Measurements from ENCODE around the gene HMCN1. TPM values are rescaled to one million over a fixed set of nuclear protein-coding genes. Genes with fewer than 3 reads are reported as not detected.

The HMCN1 gene
- total RNA-seq, 2 donors from 2014 or later: 1.3 to 3.7 TPM

GRCh38 chr1:186234976-186235686 lies 500.9 kb downstream of the HMCN1 start:
- H3K27ac ChIP-seq: no peak overlapping the region
- H3K9me3 ChIP-seq: no peaks in the 10 kb centered on the region
- intact Hi-C loops (cut with DNase I): no loop called here
- no peak overlapping the region for H3K9ac ChIP-seq (ENCODE audit: low read depth in 2 of 2, low read length in 2 of 2)
- no peak overlapping the region for H3K4me3 ChIP-seq
- DNase-seq: no peak
- TF ChIP-seq, protein P1, sequence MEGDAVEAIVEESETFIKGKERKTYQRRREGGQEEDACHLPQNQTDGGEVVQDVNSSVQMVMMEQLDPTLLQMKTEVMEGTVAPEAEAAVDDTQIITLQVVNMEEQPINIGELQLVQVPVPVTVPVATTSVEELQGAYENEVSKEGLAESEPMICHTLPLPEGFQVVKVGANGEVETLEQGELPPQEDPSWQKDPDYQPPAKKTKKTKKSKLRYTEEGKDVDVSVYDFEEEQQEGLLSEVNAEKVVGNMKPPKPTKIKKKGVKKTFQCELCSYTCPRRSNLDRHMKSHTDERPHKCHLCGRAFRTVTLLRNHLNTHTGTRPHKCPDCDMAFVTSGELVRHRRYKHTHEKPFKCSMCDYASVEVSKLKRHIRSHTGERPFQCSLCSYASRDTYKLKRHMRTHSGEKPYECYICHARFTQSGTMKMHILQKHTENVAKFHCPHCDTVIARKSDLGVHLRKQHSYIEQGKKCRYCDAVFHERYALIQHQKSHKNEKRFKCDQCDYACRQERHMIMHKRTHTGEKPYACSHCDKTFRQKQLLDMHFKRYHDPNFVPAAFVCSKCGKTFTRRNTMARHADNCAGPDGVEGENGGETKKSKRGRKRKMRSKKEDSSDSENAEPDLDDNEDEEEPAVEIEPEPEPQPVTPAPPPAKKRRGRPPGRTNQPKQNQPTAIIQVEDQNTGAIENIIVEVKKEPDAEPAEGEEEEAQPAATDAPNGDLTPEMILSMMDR (IDR thresholded peaks at IDR 0.05): no peak
- H3K27me3 ChIP-seq: no peaks in the 10 kb centered on the region
- no peaks in the 10 kb centered on the region for H3K4me1 ChIP-seq
- H3K36me3 ChIP-seq: no peaks in the 10 kb centered on the region

- TF ChIP-seq, protein P1 (IDR thresholded peaks at IDR 0.05): no peak
- DNase-seq: no peak
- H3K27me3 ChIP-seq: no peaks in the 10 kb centered on the region
- no peak overlapping the region for H3K4me3 ChIP-seq
- no peaks in the 10 kb centered on the region for H3K4me1 ChIP-seq
- intact Hi-C loops (cut with DNase I): no loop called here
- no peak overlapping the region for H3K27ac ChIP-seq
- no peaks in the 10 kb centered on the region for H3K9me3 ChIP-seq
- H3K36me3 ChIP-seq: no peaks in the 10 kb centered on the region
- H3K9ac ChIP-seq (ENCODE audit: low read depth in 2 of 2, low read length in 2 of 2): no peak overlapping the region
Observed at GRCh38 chr1:186235696-186236095, 501.5 kb downstream of the HMCN1 start.

GRCh38 chr1:186236921-186237320 lies 502.7 kb downstream of the HMCN1 start:
- Histone ChIP-seq H3K4me3 (no peak overlapping the region), H3K36me3 (no peaks in the 10 kb centered on the region), H3K9ac (ENCODE audit: low read depth in 2 of 2, low read length in 2 of 2) (no peak overlapping the region), H3K4me1 (no peaks in the 10 kb centered on the region), H3K9me3 (no peaks in the 10 kb centered on the region), H3K27me3 (no peaks in the 10 kb centered on the region), H3K27ac (no peak overlapping the region)
- intact Hi-C loops (cut with DNase I): no loop called here
- DNase-seq: no peak
- TF ChIP-seq, protein P1 (IDR thresholded peaks at IDR 0.05): no peak

- H3K27me3 ChIP-seq: no peaks in the 10 kb centered on the region
- H3K27ac ChIP-seq: no peak overlapping the region
- intact Hi-C loops (cut with DNase I): no loop called here
- H3K9me3 ChIP-seq: no peaks in the 10 kb centered on the region
- no peaks in the 10 kb centered on the region for H3K36me3 ChIP-seq
- H3K9ac ChIP-seq (ENCODE audit: low read depth in 2 of 2, low read length in 2 of 2): no peak overlapping the region
- no peak for DNase-seq
- TF ChIP-seq, protein P1 (IDR thresholded peaks at IDR 0.05): no peak
- no peak overlapping the region for H3K4me3 ChIP-seq
- H3K4me1 ChIP-seq: no peaks in the 10 kb centered on the region
Observed at GRCh38 chr1:186239171-186239570, 505.0 kb downstream of the HMCN1 start.

DNA sequence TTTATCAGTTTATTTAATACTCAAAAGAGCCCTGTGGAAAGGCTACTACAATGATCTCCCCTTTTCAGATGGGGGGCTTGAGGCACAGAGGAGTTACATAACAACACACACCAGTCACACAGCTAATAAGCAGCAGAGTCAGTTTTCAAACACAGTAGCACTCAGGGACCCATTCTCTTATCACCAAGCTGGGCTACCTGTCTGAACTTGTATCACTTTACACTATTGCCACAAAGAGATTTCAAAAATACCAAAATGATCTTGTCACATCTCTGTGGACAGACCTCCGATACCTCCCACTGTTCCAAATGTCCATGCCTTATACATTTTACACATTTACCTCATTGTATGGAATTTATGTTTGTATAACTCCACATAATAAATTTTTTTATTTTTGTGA lies 506.2 kb downstream of the HMCN1 start:
- Histone ChIP-seq H3K27ac (no peak overlapping the region), H3K4me3 (no peak overlapping the region), H3K4me1 (no peaks in the 10 kb centered on the region), H3K9ac (ENCODE audit: low read depth in 2 of 2, low read length in 2 of 2) (no peak overlapping the region), H3K36me3 (no peaks in the 10 kb centered on the region), H3K9me3 (no peaks in the 10 kb centered on the region), H3K27me3 (no peaks in the 10 kb centered on the region)
- TF ChIP-seq, protein P1 (IDR thresholded peaks at IDR 0.05): no peak
- intact Hi-C loops (cut with DNase I): no loop called here
- DNase-seq: no peak

Measured in colonic mucosa (tissue), 4 donors.